ENCODE measurements around the gene CCDC85B.
"Not testable (repeated sequence)": the region's sequence is repeated elsewhere in the genome, so short reads cannot be mapped to it uniquely, and the experiment has no call there.

The CCDC85B gene

DNA sequence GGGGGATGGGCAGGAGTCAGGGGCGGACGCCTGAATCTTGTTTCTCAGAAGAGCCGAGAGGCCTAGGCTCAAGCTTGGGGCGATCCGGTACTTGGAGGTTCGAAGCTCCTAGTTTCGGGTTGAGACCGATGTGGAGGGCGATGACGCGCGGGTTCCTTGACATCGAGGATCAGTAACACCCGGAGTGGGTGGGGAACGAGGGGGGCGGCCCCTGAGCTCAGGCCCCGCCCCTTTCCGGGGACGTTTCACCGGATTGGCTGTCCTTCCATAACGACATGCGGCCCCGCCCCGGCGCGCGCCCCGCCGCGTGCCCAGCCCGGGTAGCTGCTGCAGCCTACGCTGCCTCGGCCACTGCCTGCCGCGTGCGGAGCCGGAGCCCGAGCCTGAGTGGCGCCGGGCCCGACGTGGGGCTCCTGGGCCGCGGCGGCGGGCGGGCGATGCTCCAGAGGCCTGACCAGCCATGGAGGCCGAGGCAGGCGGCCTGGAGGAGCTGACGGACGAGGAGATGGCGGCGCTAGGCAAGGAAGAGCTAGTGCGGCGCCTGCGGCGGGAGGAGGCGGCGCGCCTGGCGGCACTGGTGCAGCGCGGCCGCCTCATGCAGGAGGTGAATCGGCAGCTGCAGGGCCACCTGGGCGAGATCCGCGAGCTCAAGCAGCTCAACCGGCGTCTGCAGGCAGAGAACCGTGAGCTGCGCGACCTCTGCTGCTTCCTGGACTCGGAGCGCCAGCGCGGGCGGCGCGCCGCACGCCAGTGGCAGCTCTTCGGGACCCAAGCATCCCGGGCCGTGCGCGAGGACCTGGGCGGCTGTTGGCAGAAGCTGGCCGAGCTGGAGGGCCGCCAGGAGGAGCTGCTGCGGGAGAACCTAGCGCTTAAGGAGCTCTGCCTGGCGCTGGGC lies at the start of gene CCDC85B:
CCDC85B (plus strand) TSS at position 350 of the 895 bp plus-strand sequence; CDS start at position 461, 111 bp downstream.
- DNase-seq: peak; percentile 93

DNA sequence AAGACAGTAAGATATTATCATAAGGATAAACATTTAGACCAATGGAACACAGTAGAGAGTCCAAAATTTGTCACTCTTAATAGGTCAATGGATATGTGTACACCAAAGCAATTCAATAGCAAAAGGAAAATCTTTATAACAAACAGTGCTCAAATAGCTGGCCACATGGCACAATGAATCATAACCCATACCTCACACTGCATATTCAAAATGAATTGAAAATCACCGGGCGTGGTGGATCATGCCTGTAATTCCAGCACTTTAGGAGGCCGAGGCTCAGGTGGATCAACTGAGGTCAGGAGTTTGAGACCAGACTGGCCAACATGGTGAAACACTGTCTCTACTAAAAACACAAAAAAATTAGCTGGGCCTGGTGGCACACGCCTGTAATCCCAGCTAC lies 48.3 kb upstream of the CCDC85B start:
- no peak for DNase-seq

DNA sequence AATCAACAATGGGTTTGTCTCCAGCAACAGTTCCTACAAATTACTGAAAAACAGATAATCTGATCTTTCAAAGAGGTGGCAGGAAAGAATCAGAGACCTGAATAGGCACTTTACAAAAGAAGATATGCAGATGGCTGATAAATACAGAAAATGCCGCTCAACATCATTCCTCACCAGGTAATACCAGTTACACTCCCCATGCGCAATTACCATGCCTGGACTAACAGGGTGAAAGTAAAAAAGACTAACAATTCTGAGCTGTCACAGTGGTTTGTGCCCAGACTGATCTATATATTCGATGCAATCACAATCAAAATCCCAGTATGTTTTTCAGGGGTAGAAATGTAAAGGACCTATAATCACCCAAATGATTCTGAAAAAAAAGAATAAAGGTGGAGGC lies 46.7 kb upstream of the CCDC85B start:
- DNase-seq: no peak

DNA sequence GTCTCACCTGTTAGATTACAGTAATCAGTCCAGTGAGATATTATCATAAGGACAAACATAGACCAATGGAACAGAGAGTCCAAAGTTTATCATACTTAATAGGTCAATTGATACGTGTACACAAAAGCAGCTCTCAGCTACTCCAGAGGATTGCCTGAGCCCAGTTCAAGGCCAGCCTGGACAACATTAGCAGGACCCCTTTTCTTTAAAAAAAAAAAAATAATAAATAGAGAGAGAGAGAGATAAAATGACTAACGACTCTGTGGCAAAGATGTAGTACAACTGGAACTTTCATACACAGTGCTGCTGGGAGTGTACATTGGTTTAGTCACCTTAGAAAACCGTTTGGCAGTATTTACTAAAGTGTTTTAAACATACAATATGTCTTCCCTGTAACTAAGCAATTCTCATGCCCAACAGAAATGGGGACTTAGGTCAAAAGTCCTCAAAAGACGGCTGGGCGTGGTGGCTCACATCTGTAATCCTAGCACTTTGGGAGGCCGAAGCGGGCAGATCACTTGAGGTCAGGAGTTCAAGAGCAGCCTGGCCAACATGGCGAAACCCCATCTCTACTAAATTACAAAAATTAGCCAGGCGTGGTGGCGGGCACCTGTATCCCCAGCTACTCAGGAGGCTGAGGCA lies 46.1 kb upstream of the CCDC85B start:
- no peak for DNase-seq

DNA sequence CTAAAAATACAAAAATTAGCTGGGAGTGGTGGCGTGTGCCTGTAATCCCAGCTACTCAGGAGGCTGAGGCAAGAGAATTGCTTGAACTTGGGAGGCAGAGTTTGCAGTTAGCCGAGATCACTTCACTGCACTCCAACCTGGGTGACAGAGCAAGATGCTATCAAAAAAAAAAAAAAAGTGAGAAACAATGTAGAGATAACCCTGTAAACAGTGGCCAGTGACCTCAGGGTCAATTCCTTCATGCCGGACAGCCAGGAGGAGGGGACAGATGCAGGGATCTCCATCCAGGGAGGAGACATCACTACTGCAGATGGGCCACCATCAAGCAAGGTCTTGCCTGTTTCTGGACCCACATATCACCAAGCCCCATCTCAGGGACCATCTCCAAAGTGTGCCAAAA lies 42.7 kb upstream of the CCDC85B start:
- DNase-seq: no peak

DNA sequence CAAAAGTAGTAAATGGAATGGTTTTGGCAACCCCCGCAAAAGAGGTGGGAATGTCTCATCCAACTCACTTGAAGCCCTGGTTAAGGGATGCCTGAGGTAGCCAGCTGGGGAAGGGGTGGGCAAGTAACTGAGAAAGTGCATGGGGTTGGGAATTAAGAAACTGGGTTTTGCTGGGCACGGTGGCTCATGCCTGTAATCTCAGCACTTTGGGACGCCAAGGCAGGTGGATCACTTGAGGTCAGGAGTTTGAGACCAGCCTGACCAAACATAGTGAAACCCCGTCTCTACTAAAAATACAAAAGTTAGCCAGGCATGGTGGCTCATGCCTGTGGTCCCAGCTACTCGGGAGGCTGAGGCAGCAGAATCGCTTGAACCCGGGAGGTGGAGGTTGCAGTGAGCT lies 41.8 kb upstream of the CCDC85B start:
- DNase-seq: not testable (repeated sequence)

DNA sequence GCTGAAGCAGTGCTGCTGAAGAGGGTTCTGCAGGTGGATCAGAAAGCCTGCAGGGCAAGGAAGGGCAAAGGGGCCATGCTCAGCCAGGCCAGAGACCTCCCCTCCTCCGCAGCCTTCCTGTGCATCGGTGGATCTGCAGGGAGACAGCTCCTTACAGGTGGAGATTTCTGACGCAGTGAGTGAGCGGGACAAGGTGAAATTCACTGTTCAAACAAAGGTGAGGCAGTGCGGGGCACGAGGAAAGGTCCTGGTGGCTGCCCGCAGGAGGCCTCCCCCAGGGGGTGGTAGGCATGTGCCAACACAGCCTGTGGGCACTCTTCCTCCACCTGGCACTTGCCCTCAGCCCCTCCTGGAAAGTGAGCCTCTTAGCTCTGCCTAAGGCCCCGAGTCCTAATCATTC lies 41.1 kb upstream of the CCDC85B start:
- no peak for DNase-seq

DNA sequence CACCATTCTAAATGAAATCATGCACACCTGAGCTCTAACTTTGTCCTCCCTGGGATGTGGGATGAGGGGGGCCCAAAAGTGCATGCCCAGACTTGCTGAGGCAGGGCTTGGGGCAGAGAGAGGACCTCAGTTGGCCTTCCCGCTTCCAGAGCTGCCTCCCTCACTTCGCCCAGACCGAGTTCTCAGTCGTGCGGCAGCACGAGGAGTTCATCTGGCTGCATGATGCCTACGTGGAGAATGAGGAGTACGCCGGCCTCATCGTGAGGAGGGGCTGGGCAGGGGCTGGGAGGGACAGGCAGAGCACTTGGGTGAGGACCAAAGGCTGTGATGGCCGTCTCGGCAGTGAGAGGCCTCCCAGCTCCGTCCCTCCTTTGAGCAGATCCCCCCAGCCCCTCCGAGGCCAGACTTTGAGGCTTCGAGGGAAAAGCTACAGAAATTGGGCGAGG lies 40.7 kb upstream of the CCDC85B start:
- DNase-seq: no peak

DNA sequence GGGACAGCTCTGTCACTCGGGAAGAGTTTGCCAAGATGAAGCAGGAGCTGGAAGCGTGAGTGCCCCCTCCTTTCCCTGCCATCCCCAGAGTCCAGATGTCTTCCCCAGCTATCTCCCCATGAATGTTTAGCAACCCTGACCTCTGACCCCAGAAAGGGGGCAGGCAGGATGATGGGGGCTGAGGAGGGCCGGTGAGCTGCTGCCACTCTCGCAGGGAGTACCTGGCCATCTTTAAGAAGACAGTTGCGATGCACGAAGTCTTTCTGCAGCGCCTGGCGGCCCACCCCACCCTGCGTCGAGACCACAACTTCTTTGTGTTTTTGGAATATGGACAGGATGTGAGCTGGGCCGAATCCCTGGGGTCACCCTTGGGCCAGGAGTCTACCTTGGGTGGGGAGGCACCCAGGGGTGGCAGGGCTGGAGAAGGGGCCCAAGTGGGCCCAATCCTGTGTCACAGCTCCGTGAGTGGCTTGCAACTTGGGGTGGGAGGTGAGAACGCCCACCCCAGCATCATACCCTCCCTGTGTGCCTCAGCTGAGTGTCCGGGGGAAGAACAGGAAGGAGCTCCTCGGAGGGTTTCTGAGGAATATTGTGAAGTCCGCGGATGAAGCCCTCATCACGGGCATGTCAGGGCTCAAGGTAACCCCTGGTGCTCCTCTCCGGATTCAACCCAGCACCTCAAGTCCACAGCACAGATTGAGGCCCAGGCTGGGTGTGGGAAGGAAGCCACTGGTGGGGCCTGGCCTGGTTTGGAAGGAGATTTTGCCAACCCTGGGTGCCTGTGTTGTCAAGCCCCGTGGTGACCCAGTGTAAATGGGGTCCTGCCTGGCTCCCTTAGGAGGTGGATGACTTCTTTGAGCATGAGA lies 40.0 kb upstream of the CCDC85B start:
- DNase-seq: no peak

DNA sequence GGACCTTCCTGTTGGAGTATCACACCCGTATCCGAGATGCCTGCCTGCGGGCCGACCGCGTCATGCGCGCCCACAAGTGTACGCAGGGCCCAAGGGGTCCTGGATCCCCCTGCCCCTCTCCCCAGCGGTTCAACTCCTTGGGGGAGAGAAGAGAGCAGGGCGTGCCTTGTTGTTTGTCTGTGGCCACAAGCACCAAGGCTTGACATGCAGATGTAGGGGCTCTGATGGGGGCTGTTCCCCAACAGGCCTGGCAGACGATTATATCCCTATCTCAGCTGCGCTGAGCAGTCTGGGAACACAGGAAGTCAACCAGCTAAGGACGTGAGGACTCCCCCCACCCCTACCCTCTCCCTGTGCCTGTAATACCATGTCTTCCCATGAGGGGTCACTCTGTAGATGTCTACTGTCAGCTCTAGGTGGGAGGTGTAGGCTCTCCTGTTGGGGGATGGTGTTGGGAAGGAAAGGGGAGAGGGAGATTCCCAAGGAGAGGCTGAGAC lies 39.3 kb upstream of the CCDC85B start:
- no peak for DNase-seq

DNA sequence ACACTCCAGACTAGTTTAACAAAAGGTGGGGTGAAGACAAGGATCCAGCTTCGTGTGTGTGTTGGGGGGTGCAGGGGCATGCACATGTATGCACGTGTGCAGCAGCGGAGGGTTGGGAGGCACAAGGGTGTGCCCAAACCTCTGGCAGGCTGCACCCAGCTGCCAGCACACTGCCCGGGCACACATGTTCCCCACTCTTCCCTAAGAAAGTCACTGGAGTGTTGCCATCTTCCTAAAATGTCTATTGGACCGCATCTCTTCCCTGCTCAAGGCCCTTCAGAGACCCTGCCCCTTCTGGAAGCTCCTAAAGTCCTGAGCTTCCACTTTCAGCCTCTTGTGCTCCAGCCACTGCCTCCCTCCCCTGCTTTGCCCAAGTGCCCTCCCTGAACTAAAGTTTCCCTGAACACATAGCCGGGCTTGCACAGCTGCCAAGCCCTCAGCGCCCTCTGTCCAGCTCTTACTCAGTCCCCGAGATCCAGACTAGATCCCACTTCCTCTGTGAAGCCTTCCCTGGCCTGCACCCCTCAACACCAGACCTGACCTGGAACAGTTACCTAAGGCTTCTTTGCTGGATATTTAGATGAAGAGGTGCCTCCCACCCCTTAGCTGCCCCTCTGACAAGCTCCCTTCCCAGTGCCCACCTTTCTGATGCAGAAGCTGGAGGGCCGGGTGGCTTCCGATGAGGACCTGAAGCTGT lies 38.5 kb upstream of the CCDC85B start:
- DNase-seq: no peak

DNA sequence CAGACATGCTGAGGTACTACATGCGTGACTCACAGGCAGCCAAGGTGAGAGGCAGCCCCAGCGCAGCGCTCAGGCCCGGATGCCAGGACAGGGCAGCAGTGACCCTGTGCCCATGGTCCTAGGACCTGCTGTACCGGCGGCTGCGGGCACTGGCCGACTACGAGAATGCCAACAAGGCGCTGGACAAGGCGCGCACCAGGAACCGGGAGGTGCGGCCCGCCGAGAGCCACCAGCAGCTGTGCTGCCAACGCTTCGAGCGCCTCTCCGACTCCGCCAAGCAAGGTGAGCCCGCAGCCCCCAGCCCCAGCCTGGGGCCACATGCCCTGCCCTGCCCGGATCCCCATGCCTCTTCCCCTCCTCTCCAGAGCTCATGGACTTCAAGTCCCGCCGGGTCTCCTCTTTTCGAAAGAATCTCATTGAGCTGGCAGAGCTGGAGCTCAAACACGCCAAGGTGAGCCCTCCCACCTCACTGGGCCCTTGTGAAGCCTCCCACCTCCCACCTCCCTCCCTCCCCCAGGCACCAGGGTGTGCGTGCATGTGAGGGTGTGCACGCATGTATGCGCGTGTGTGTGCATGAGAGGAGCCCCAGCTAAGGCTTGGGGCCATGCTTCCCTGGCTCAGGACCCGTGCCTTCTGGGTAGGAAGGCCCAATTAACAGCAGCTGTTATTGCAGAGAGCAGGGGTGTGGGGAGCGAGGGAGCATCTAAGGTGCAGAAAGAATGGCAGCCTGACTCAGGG lies 37.8 kb upstream of the CCDC85B start:
- no peak for DNase-seq

DNA sequence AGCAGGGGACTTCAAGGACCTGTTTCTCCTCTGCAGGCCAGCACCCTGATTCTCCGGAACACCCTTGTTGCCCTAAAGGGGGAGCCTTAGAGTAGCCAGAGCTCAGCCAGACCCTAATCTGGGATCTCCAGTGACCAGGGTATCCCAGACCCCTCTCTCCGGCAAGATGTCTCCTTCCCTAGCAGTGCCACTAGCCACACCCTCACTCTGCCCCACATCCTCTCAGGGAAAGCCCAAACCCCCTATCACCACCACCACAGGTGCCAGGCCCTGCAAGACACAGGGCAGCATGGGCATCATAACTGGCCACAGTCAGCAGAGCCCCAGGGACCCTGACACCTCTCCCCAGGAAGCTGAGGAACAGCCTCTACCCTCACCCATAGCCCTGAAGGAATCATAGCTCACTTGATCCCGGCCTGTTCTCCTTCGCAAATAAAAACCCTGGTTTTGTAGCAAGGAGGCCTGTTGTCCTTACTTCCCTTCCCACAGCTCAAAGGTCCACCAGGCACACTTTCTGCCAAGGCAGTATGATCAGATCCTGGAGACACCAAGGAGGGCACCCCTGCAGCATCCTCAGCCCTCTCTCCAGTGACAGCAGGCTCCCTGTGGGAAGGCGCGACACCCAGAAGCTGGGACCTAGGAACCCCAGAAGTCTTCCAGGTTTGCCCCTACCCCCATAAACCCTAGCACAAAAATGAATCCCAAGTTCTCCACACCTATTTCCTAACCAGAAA lies 37.1 kb upstream of the CCDC85B start:
- DNase-seq: no peak

DNA sequence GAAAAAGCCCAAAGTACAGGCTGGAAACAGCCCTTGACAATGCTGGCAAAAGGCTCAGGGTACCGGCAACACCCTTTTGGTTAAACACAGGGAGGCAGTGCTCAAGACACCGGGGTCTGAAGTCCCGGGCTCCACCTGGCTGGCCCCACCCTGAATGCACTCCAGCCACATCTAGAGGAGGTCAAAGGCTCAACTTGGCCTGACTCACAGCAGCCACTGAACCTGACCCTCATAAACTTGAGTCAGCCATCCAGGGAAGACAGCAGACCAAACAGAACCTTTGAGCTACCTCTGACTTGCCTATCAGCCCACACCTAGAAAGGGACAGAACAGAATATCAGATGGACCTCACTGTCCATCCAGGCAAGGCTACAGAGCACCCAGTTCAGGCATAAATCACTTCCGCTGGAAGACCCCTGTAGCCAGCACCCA lies 36.3 kb upstream of the CCDC85B start:
- no peak for DNase-seq

DNA sequence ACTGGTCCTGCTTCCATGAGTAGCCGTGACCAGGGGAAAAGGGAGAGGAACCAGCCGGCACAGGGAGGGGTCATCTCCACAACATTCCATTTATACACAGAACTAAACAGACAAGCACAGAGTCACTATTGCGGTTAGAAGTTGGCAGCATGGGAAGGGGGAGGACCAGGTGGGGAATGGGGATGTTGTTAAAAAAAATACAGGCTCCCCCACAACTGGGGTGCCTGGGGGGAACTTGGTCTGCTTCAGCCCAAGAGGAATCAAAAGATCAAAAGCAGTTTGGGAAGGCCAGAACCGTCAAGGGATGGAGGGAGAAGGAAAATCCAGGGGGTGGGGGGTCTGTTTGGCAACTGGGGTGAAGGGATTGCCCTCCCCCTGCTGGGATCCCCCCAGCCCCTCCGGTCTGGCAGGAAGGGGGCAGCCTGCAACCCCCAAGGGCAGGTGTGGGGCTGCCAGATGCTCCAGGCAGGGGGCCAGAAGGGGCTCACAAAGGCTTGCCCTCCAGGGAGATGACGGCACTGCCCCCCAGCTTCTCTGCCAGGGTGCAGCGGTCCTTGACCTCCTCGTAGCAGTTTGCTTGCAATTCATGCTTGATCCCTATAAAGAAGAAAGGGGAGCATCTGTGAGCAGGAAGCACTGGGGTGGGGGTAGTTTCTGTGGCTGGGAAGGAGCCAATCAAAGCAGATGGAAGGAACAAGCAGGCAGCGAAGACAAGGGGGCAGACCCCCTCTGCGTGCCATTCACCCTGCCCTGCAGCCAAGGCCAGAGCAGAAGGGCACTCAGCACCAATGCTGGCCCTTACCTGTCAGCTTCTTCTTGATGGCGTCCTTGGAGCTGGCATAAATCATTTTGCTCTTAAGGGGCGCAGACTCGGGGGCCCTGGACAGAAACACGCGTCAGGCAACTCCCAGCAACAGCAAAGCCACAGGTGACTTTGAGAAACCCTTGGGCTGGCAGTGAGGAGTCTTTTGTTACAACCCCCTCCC lies 35.3 kb upstream of the CCDC85B start:
- no peak for DNase-seq

DNA sequence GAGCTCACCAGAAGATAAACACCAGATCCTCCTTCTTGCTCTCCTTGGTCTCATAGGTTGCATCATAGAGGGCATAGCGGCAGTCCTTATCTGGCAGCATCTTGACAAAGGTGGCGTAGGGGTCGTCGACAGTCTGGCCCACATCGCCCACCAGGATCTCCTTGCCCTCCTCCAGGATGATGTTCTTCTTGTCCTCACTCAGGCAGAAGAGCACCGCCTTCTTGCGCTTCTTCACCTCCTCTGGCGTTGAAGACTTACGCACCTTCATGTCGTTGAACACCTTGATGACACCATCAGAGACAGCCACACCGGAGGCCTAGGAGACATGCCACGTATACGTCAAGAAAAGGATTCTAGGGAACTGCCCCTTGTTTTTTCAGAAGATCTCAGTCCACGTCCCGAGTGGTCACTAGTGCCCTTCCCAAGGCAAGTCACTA lies 34.5 kb upstream of the CCDC85B start:
- no peak for DNase-seq

DNA sequence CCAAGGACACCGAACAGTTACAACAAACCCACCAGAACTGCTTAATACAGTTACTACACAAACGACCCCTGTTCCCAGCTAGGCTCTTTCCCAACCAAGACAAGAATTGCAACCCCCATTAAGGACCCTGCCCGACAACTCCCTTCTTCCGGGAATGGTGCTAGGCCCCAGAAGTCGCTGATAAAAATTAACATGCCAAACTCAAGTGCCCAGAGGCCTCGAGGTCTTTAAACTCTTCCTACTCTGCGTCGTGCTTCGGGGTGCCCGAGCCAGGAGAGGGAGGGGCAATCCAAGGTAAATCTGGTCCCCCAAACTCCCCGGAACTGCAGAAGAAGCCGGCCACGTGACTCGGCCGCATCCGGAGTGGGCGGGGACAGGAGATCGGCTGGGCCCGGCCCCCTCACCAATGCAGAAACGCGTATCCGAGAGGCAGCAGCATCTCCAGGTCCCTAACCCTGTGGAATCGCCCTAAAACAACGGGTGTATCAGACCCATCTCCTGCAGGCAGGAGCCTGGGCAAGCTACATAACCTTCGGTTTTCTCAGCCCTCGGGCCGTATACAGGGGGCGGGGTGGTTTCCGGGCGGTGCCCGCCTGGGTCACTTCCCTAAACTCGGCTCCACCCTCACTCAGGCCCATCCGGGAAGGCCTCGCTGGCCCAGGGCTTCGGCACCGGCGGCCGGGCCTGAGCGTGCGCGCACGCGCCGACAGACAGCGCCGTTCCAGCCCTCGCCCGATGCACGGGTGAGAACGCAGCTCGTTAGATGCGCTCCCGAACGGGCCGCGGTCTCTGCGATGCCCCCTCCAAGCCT lies 33.6 kb upstream of the CCDC85B start:
- peak; percentile 30 for DNase-seq

DNA sequence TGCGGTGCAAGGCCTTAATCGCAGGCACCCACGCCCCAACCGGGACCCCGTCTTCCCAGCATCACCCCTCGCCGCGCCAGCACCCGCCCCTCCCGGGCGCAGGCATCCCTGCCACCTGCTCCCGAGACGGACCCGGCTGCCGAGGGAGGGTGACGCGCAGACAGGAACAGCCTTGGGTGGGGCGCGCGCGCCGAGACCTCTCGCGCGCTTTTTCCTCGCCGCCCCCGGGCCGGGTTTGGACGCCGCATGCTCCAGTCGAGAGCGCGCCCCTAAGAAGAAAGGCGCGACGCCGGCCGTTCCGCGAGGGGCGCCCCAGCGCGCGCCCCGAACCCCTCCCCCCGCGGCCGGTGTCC lies 33.0 kb upstream of the CCDC85B start:
- no peak for DNase-seq
